H9 (cell line): ENCODE results near the gene MYO1D. TPM values are rescaled to one million over a fixed set of nuclear protein-coding genes. Genes with fewer than 3 reads are reported as not detected.

Experiments used
- DNase-seq: peaks from one replicate; pipeline ENCODE4 v3.0.0-alpha.2; 2017
- H2AFZ ChIP-seq: one replicate; pipeline ENCODE4 v1.6.1; 2013; ENCODE audit warnings: mild to moderate bottlenecking, low read length, control low read depth, moderate library complexity
- H2AK5ac ChIP-seq: 2 replicates; pipeline ENCODE4 v1.6.1; 2013; ENCODE audit warnings: low read length, control low read depth, mixed read lengths; ENCODE audit not compliant: insufficient read length
- H2BK120ac ChIP-seq: one replicate; pipeline ENCODE4 v1.6.1; 2013; ENCODE audit warnings: low read depth, mild to moderate bottlenecking, low read length, control low read depth, inconsistent platforms; ENCODE audit not compliant: poor library complexity, severe bottlenecking
- H2BK12ac ChIP-seq: 2 replicates; pipeline ENCODE4 v1.6.1; 2013; ENCODE audit warnings: low read length, control low read depth, mixed read lengths, low read depth; ENCODE audit not compliant: insufficient read length
- H2BK15ac ChIP-seq: 2 replicates; pipeline ENCODE4 v1.6.1; 2013; ENCODE audit warnings: low read depth, low read length, control low read depth
- H2BK20ac ChIP-seq: one replicate; pipeline ENCODE4 v1.6.1; 2013; ENCODE audit warnings: low read depth, mild to moderate bottlenecking, low read length, control low read depth, inconsistent platforms; ENCODE audit not compliant: poor library complexity, severe bottlenecking
- H2BK5ac ChIP-seq: 2 replicates; pipeline ENCODE4 v1.6.1; 2013; ENCODE audit warnings: low read length, control low read depth, mixed read lengths; ENCODE audit not compliant: insufficient read length
- H3K14ac ChIP-seq: 2 replicates; pipeline ENCODE4 v1.6.1; 2013; ENCODE audit warnings: low read length, control low read depth; ENCODE audit not compliant: insufficient read depth
- H3K18ac ChIP-seq: 2 replicates; pipeline ENCODE4 v1.6.1; 2013; ENCODE audit warnings: low read depth, mild to moderate bottlenecking, mixed read lengths, low read length, control low read depth; ENCODE audit not compliant: insufficient read length
- H3K23ac ChIP-seq: 2 replicates; pipeline ENCODE4 v1.6.1; 2013; ENCODE audit warnings: low read length, control low read depth, mixed read lengths, low read depth; ENCODE audit not compliant: insufficient read length
- H3K23me2 ChIP-seq: 2 replicates; pipeline ENCODE4 v1.6.1; 2013; ENCODE audit warnings: low read depth, mild to moderate bottlenecking, mixed read lengths, low read length, control low read depth; ENCODE audit not compliant: insufficient read length, poor library complexity, severe bottlenecking
- H3K27ac ChIP-seq: 2 replicates; pipeline ENCODE4 v1.5.1; 2013; ENCODE audit warnings: low read length, control low read depth, mixed read lengths, low read depth; ENCODE audit not compliant: insufficient read length
- H3K27me3 ChIP-seq: 2 replicates; pipeline ENCODE4 v1.6.1; 2013; ENCODE audit warnings: low read length, control low read depth, inconsistent platforms; ENCODE audit not compliant: insufficient read depth
- H3K4ac ChIP-seq: 2 replicates; pipeline ENCODE4 v1.6.1; 2013; ENCODE audit warnings: low read depth, mild to moderate bottlenecking, control low read depth, inconsistent platforms, low read length, moderate library complexity
- H3K4me1 ChIP-seq: 2 replicates; pipeline ENCODE4 v1.6.1; 2013; ENCODE audit warnings: low read length, control low read depth, inconsistent platforms; ENCODE audit not compliant: insufficient read depth
- H3K4me2 ChIP-seq: 2 replicates; pipeline ENCODE4 v1.6.1; 2013; ENCODE audit warnings: low read length, control low read depth, mixed read lengths; ENCODE audit not compliant: insufficient read length, insufficient read depth
- H3K56ac ChIP-seq: 2 replicates; pipeline ENCODE4 v1.6.1; 2013; ENCODE audit warnings: low read depth, mild to moderate bottlenecking, mixed read lengths, low read length, control low read depth; ENCODE audit not compliant: insufficient read length
- H3K79me1 ChIP-seq: 2 replicates; pipeline ENCODE4 v1.6.1; 2013; ENCODE audit warnings: low read depth, mild to moderate bottlenecking, moderate library complexity, low read length, control low read depth, inconsistent platforms; ENCODE audit not compliant: insufficient read depth, poor library complexity, severe bottlenecking
- H3K79me2 ChIP-seq: 2 replicates; pipeline ENCODE4 v1.6.1; 2013; ENCODE audit warnings: low read length, control low read depth, inconsistent platforms; ENCODE audit not compliant: insufficient read depth
- H3K9ac ChIP-seq: 2 replicates; pipeline ENCODE4 v1.6.1; 2013; ENCODE audit warnings: low read length, control low read depth, mixed read lengths; ENCODE audit not compliant: insufficient read length; ENCODE audit errors: extremely low read depth
- H3K9me3 ChIP-seq: one replicate; pipeline ENCODE4 v1.6.1; 2013; ENCODE audit warnings: low read depth, low read length, inconsistent platforms; ENCODE audit not compliant: control insufficient read depth
- H3T11ph ChIP-seq: one replicate; pipeline ENCODE4 v1.6.1; 2013; ENCODE audit warnings: mild to moderate bottlenecking, low read length, control low read depth, inconsistent platforms
- H4K20me1 ChIP-seq: one replicate; pipeline ENCODE4 v1.6.1; 2013; ENCODE audit not compliant: control insufficient read depth, insufficient read length, insufficient read depth
- H4K5ac ChIP-seq: 2 replicates; pipeline ENCODE4 v1.6.1; 2013; ENCODE audit warnings: low read depth, mild to moderate bottlenecking, mixed read lengths, low read length, control low read depth; ENCODE audit not compliant: insufficient read length
- H4K8ac ChIP-seq: replicated peaks from 2 replicates; pipeline ENCODE4 v1.6.1; 2013; ENCODE audit warnings: low read length, control low read depth, mixed read lengths, low read depth; ENCODE audit not compliant: insufficient read length
- H4K91ac ChIP-seq: 2 replicates; pipeline ENCODE4 v1.6.1; 2013; ENCODE audit warnings: low read depth, mild to moderate bottlenecking, moderate library complexity, mixed read lengths, low read length, control low read depth; ENCODE audit not compliant: insufficient read length
- H3K27ac Mint-ChIP-seq, 3 experiments: 2 replicates in 2 of 3; 3 replicates in 1 of 3; pipeline ENCODE4 v1.8.0; 2020 to 2021; ENCODE audit warnings: mixed read lengths in 3 of 3, mild to moderate bottlenecking in 1 of 3, moderate library complexity in 1 of 3
- H3K27me3 Mint-ChIP-seq: 2 replicates; pipeline ENCODE4 v1.8.0; 2021; ENCODE audit warnings: low read depth, mild to moderate bottlenecking, moderate library complexity, mixed read lengths
- H3K36me3 Mint-ChIP-seq, 3 experiments: 2 replicates in 2 of 3; 3 replicates in 1 of 3; pipeline ENCODE4 v1.8.0; 2020 to 2021; ENCODE audit warnings: low read depth in 3 of 3, mixed read lengths in 3 of 3; ENCODE audit not compliant: insufficient read depth in 1 of 3
- H3K4me1 Mint-ChIP-seq, 2 experiments: 2 replicates each; pipeline ENCODE4 v1.8.0; 2020; ENCODE audit warnings: mixed read lengths in 2 of 2
- H3K4me3 Mint-ChIP-seq, 2 experiments: 2 replicates in 1 of 2; 3 replicates in 1 of 2; pipeline ENCODE4 v1.8.0; 2020 to 2021; ENCODE audit warnings: mild to moderate bottlenecking in 2 of 2, mixed read lengths in 2 of 2, moderate library complexity in 1 of 2
- H3K9me3 Mint-ChIP-seq, 2 experiments: 2 replicates in 1 of 2; 3 replicates in 1 of 2; pipeline ENCODE4 v1.8.0; 2020; ENCODE audit warnings: mild to moderate bottlenecking in 2 of 2, mixed read lengths in 2 of 2, moderate library complexity in 1 of 2
- CTCF ChIP-seq: fragments of 200-600 bp; sonication (generic); conservative IDR thresholded peaks from 3 replicates; pipeline ENCODE4 v1.8.0; 2021; ENCODE audit warnings: antibody characterized with exemption, mild to moderate bottlenecking
- WGBS: extraction: QIAGEN DNeasy Blood & Tissue Kit; methylation state at CpG from one replicate; pipeline ENCODE4 v1.1.7; 2013; ENCODE audit warnings: missing lambda C conversion rate, low lambda C conversion rate, mixed read lengths; ENCODE audit not compliant: insufficient read length; ENCODE audit errors: extremely low coverage; 5-methylcytosine and 5-hydroxymethylcytosine counted together
- total RNA-seq: library from RNA; stranded (reverse); gene quantifications from 2 replicates; pipeline ENCODE4 v1.2.1, GENCODE V29; 2021

Gene MYO1D
- total RNA-seq, 1 experiment from 2014 or later: 19.0 TPM

DNA sequence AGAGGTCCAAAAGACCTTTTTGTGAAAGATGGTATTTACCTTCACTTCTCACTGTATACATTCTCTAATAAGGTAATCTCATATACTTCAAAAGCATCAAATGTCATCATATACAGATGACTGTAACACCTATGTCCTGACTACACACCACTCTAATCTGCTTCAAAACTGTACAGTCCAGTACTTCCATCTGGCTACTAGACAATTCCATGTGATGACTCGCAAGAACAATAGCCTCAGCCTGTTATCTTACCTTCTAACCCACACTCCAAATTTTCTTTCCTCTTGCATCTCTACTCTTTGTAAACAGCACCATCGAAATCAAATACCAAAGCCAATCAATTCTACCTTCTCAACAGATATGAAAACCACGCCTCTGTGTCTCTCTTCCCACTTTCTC is 24.1 kb downstream of the MYO1D start:
- Histone ChIP-seq H2AFZ (no peak overlapping the region), H4K20me1 (no peaks in the 10 kb centered on the region), H2BK15ac (no peak overlapping the region), H3K79me2 (no peaks in the 10 kb centered on the region), H3K23ac (no peak overlapping the region), H4K8ac (no peak overlapping the region), H3K9me3 (no peaks in the 10 kb centered on the region), H3K27ac (no peak overlapping the region), H3K18ac (no peak overlapping the region), H3T11ph (no peak overlapping the region), H3K79me1 (no peaks in the 10 kb centered on the region), H3K9ac (no peak overlapping the region), H2BK20ac (no peak overlapping the region), H3K14ac (no peak overlapping the region), H3K56ac (no peak overlapping the region), H2BK120ac (no peak overlapping the region), H2BK12ac (no peak overlapping the region), H4K5ac (no peak overlapping the region), H2BK5ac (no peak overlapping the region), H2AK5ac (no peak overlapping the region), H3K4me2 (no peak overlapping the region), H3K4ac (no peak overlapping the region), H3K23me2 (no peaks in the 10 kb centered on the region), H3K4me1 (peaks cover 4% of the 10 kb centered on the region; the same call in 1 of the 2 replicates), H3K27me3 (no peaks in the 10 kb centered on the region), H4K91ac (no peak overlapping the region)
- no CpG with 5 or more reads among the region's 3 CpGs for WGBS
- H3K27ac Mint-ChIP-seq: no peak overlapping the region
- peaks cover 3 to 13% of the 10 kb centered on the region in 2 experiments for H3K4me1 Mint-ChIP-seq
- H3K4me3 Mint-ChIP-seq: no peak overlapping the region
- no peaks in the 10 kb centered on the region for H3K27me3 Mint-ChIP-seq
- DNase-seq: no peak
- H3K9me3 Mint-ChIP-seq: no peaks in the 10 kb centered on the region
- no peak for TF ChIP-seq CTCF
- H3K36me3 Mint-ChIP-seq: no peaks in the 10 kb centered on the region; a peak in 1 of 7 replicates
